Mammary epithelial cell (primary cell): ENCODE measurements around the gene MAD1L1.

ENCODE experiments used
- EZH2 ChIP-seq: IDR thresholded peaks from 2 replicates; pipeline ENCODE4 v1.6.1; 2012; ENCODE audit warnings: low read length, inconsistent platforms, borderline replicate concordance
- TF ChIP-seq, protein P1 (sequence below), 2 donors: IDR thresholded peaks in 1 of 2; conservative IDR thresholded peaks in 1 of 2; 2 replicates each; pipeline ENCODE4 v1.5.1; 2011 to 2012; ENCODE audit warnings: inconsistent platforms in 2 of 2, low read length in 2 of 2, mild to moderate bottlenecking in 2 of 2, control low read depth in 1 of 2, low read depth in 1 of 2; ENCODE audit not compliant: insufficient read depth in 1 of 2; ENCODE audit errors: extremely low read depth in 1 of 2

DNA sequence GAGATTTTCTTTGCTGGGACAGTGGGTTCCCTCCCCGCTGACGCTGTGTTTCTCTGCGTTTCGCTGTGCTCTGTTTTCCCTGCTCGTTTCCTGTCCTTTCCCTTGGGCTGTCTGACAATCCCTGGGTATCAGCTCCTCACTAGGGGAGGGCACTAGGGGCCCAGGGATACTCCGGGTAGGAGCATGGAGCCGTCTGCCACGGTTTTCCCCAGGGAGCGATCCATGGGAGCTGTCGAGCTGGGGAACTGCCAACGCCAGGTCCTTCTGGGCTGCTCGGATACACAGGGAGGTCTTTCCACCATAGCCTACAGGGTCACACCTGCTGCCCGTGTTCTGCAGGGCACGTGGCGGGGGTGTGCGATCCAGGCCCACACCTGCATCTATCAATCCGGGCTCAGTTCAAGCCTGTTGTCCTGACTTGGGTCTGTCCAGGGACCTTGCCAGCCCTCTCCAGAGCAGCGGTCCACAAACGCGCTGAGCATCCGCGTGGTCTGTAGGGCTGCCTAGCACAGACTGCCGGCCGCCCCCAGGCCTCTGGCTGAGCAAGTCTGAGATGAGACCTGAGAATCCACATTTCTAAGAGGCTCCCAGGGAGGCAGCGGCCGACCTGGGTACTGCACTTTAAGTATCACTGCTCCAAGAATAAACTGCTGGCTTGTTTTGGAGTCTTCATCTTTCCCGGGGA, 299.5 kb downstream of the MAD1L1 start:
- TF ChIP-seq, protein P1, sequence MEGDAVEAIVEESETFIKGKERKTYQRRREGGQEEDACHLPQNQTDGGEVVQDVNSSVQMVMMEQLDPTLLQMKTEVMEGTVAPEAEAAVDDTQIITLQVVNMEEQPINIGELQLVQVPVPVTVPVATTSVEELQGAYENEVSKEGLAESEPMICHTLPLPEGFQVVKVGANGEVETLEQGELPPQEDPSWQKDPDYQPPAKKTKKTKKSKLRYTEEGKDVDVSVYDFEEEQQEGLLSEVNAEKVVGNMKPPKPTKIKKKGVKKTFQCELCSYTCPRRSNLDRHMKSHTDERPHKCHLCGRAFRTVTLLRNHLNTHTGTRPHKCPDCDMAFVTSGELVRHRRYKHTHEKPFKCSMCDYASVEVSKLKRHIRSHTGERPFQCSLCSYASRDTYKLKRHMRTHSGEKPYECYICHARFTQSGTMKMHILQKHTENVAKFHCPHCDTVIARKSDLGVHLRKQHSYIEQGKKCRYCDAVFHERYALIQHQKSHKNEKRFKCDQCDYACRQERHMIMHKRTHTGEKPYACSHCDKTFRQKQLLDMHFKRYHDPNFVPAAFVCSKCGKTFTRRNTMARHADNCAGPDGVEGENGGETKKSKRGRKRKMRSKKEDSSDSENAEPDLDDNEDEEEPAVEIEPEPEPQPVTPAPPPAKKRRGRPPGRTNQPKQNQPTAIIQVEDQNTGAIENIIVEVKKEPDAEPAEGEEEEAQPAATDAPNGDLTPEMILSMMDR (conservative IDR thresholded peaks at IDR 0.05 in 1 of 2, IDR thresholded peaks at IDR 0.05 in 1 of 2; ENCODE audit: extremely low read depth in 1 of 2, insufficient read depth in 1 of 2, low read depth in 1 of 2, low read length in 2 of 2) = no peak
- no peak for TF ChIP-seq EZH2
